CD4-positive, alpha-beta T cell treated with Interleukin-10 for 1 hour (primary cell): ENCODE data around the gene DST.
A peak's percentile ranks its signal among the peaks of the same experiment; 100 is the strongest.
"Not testable (repeated sequence)": the region's sequence is repeated elsewhere in the genome, so short reads cannot be mapped to it uniquely, and the experiment has no call there.

Experiments used
- DNase-seq: peaks from one replicate; pipeline ENCODE4 v3.0.0-alpha.2; 2020

DST gene

GRCh38 chr6:56570413-56571359, 72.0 kb downstream of the DST start:
- DNase-seq: peak; percentile 7

GRCh38 chr6:56567501-56567900, 75.2 kb downstream of the DST start:
- DNase-seq: no peak

- not testable (repeated sequence) for DNase-seq
Observed at GRCh38 chr6:56562730-56563129, 80.0 kb downstream of the DST start.

- no peak for DNase-seq
Observed at GRCh38 chr6:56556751-56557540, 85.7 kb downstream of the DST start.

GRCh38 chr6:56555438-56555872, 87.2 kb downstream of the DST start:
- DNase-seq: no peak

- no peak for DNase-seq
Observed at GRCh38 chr6:56552187-56553130, 90.2 kb downstream of the DST start.

GRCh38 chr6:56551409-56552120, 91.1 kb downstream of the DST start:
- no peak for DNase-seq

GRCh38 chr6:56550301-56550700, 92.4 kb downstream of the DST start:
- no peak for DNase-seq

- DNase-seq: no peak
Observed at GRCh38 chr6:56549014-56549413, 93.7 kb downstream of the DST start.

- no peak for DNase-seq
Observed at GRCh38 chr6:56547687-56548086, 95.0 kb downstream of the DST start.

GRCh38 chr6:56542364-56543331, 100.0 kb downstream of the DST start:
- peak; percentile 58 for DNase-seq

- no peak for DNase-seq
Observed at GRCh38 chr6:56541741-56542360, 100.8 kb downstream of the DST start.

GRCh38 chr6:56541030-56541600, 101.6 kb downstream of the DST start:
- no peak for DNase-seq

GRCh38 chr6:56540232-56541029, 102.3 kb downstream of the DST start:
- DNase-seq: no peak

GRCh38 chr6:56539527-56540105, 103.1 kb downstream of the DST start:
- DNase-seq: no peak

GRCh38 chr6:56538851-56539250, 103.8 kb downstream of the DST start:
- no peak for DNase-seq

- no peak for DNase-seq
Observed at GRCh38 chr6:56537223-56537770, 105.4 kb downstream of the DST start.

GRCh38 chr6:56536536-56536935, 106.2 kb downstream of the DST start:
- DNase-seq: no peak
